HG03103 (cell line): ENCODE data around the gene SCRN2.

ENCODE experiments used
- ATAC-seq: cut with Tn5 transposase; IDR thresholded peaks from one replicate; pipeline ENCODE4 v1.9.1; 2021; ENCODE audit warnings: low read depth; ENCODE audit not compliant: unreplicated experiment

Gene SCRN2

DNA sequence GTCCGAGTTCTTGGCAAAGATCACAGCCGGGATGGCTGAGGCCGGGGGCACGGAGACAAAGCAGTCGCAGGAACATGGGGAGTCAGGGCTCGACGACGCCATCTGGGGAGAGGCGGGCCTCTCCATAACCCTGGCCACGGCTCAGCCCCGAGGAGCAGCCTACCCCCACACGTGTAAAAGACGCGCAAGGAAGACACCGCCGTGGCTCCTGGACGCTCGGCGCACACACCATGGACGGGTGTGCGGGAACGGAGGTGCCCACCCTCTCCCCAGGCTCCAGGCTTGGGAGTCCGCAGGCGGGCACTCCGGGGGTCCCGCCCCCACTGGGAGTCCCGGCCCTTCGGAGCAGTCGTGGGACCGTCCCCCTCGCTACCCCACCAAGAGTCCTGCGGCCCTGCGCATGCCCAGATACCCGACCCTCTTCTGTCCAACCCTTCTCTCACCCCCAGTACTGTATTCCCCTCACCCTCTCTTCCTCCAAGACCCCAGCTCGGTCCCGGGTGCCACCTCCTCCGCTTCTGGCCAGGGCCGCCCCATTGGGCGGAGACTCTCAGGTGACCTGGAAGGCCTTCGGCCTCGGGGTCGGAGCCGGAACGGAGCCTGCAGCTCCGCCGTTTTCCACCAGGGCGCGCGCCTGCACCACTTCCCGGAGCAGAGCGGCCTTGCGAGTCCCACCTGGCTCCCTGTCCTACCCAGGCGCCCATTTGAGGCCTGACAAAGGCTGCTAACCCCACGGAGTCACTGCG is at the start of gene SCRN2:
Gene SCRN2, minus strand, starts transcription at position 532 of the 746 bp plus-strand sequence. Its CDS starts 430 bp downstream, at position 102.
- ATAC-seq = peak; percentile 70

DNA sequence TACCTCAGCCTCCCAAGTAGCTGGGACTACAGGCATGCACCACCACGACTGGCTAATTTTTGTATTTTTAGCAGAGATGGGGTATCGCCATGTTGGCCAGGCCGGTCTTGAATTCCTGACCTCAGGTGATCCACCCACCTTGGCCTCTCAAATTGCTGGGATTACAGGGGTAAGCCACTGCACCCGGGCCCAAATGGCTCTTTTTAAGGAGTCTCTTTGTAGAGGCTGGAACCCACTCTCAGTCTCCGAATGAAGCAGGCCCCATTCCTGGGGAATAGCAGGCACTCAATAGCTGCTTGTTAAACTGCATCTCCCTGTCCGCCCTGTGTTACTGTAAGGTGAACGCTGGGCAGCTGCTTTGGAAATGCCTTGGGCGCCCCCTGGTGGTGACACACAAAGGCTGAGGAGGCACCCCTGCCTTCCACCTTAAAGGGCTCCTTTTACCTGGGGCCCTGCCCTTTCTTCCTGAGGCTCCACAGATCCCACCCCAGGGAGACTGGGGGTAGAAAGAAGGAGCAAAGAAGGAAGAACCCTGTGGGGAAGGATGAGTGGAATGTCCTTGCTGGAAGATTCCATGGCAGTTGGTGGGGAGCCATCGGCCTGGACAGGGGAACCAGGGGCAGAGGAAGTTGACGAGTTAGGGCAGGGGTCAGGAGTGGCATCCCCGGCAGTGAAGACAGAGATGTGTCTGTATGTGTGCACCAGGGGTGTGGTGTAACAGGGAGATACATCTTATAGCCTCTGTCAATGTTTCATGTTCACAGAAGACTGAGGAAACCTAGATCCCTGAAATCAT is 48.9 kb upstream of the SCRN2 start:
- ATAC-seq = no peak

DNA sequence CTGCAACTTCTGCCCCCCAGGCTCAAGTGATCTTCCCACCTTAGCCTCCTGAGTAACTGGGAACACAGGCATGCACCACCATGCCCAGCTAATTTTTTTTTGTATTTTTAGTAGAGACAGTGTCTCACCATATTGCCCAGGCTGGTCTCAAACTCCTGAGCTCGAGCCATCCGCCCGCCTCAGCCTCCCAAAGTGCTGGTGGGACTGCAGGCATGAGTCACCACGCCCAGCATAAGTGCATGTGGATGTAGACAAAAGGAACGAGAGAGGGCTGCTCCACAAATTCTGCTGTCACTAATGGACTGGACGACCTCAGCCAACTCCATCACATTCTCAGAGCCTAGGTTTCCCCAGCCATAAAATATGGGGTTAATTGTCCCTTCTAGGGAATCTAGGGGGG is 47.2 kb upstream of the SCRN2 start:
- ATAC-seq = no peak

DNA sequence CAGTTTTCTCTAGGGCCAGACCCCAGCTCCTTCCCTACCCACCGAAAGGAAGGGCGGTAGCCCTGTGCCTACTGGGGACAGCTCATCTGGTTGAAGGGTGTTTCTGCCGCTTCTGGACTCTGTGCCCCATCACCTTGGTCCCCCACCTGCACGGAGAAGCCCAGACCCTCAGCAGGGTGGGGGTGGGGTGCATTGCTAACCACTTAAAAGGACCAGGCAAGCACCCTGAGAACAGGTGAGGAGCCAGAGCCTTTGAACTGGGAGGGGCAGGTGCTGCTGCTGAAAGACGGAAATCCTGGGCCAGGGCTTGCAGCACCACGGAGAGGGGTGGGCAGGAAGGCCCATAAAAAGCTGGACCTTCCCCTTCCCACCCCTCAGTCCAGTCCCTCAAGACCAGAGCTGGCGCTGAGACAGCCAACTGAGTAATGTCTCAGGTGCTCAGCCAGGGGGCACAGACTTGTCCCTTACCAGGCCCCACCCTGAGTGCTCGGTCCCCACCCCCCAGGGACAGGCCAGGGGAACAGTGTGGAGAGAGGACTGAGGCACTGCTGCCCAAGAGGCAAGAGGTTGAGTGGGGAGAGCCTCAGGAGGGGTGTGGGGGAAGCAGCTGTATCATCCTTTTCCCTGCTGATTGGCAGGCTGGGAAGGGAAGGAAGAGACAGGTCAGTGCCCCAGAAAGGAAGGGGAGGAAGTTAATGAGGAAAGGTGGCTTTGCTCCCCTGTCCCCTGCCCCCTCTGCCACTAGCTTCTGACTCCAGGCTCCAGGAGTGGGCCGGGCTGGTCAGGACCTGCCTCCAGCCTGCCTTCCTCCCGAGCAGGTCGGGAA is 44.0 kb upstream of the SCRN2 start:
- ATAC-seq = no peak

DNA sequence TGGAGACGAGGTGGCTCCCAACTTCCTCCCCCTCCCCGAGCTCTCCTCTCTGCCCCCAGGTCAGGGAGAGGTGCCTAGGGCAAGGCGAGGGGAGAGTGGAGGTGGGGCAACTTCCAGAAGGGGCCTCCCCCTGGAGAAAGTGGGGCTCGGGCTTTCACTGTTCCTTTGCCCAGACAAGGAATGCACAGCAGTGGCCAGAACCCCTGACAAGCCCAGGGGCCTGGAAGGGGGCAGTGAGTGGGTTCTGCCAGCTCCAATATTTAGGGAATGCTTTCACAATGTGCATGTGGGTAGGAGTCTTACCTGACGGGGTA is 43.3 kb upstream of the SCRN2 start:
- no peak for ATAC-seq

DNA sequence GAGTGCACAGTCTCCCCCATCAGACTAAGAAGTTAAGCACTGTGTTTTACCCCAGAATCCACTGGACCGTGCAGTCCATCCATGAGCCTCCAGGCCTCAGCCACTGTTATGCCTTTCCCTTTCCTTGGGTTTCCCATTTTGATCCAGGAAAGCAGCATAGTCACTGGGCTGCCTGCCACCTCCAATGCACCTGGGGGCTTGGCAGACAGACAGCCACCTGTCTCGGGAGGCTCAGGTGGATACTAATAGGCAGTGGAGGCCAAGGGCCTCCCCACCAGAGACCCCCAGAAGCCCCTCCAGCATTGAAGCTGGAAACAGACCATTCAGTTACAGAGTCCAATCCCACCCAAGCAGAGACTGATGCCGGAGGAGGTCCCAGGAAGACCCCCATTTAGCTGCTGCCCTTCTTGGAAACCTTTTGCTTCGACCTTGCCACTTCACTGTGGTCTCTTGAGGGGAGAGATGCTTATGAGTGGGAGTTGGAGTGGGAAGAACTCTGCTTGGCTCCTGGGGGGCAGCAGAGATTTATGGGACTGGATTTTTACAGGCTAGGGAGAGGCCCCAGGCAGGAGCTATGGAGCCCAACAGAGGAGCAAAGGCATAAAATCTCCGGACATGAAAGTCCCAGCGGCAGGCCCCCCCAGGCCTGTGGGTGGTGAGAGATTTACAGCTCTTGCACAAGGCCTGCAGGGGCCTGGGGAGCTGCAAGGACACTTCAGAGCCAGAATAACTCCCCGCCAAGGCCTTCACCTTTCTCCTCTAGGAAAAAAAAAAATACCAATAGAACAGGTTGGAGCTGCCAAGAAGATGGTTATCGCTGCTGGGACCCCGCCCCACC is 42.7 kb upstream of the SCRN2 start:
- ATAC-seq = no peak

DNA sequence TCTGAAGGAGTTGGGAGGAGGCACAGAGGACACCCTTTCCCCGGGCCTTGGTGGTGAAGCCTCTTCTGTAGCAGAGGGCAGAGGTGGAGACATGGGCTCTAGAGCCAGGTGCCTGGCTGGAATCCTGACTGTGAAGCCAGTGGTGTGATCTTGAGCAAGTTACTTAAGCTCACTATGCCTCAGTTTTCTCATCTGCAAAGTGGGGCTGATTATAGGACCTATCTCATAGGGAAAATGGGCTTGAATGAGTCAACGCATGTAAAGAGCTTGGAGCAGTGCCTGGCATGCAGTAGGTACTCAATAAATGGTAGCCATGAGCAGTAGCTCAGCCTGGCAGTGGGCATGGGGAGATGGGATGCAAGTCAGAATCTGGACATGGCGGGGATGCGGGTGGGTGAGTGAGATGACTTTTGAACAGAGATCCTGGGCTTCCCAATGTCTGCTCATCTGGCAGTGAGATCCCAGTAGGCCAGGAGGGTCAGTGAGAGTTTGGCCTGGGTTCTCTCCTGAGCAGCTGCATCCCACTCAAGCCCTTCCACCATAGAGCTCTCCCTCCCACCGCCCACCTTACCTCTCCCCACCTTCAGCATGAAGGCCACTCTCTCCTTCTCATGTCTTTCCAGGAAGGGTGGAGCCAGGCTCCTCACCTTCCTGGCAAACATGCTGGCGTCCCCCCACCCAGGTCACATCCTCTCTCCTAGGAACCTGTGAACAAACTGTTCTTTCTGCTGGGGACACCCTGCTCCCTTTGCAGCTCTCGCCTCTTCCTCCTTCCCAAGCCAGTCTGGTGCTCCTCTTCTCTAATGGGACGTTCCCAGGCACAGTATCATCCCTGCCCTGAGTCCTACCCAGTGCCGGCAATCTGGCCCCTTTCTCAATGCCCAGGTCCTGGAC is 41.9 kb upstream of the SCRN2 start:
- no peak for ATAC-seq

DNA sequence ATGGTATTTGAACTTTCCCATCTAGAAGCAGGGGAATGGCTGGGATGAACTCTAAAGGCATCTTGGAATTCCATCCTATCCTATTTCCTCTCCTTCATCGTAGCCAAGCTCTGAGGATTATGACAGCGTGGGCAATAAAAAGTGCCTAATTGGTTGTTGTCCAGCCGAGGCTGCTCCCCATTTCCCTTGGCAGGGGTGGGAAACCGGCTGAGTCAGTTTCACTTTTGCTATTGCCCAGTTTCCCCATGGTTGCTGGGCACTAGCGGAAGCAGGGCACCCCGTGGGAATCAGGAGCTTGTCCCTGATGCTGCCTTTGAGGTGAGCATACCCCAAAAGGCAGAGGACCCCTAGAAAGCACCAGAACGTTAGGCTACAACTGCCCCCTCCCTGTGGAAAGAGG is 41.2 kb upstream of the SCRN2 start:
- ATAC-seq = no peak

DNA sequence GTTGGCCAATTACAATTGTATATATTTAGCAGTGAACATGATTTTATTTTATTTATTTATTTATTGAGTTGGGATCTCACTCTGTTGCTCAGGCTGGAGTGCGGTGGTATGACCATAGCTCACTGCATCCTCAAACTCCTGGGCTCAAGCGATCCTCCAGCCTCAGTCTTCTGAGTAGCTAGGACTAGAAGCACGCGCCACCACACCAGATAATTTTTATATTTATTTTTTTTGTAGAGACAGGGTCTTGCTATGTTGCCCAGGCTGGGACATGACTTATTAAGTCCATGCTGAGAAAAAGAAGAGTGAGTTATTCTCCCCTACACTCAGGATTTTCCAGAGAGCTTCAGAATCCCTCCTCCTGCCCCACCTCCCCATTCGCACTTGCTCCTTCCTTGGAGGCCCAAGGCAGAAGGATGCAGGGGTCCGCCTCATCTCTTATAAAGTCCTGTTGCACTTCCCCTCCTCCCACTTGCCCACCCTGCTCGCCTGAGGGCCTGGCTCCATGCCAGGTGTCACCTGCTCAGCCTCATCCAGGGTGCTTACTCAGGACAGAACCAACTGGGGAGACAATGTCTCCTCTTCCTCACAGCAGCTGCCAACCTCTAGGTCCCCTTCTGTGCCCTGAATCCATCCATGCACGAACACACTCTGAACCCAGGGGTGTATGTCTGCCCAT is 38.8 kb upstream of the SCRN2 start:
- no peak for ATAC-seq

DNA sequence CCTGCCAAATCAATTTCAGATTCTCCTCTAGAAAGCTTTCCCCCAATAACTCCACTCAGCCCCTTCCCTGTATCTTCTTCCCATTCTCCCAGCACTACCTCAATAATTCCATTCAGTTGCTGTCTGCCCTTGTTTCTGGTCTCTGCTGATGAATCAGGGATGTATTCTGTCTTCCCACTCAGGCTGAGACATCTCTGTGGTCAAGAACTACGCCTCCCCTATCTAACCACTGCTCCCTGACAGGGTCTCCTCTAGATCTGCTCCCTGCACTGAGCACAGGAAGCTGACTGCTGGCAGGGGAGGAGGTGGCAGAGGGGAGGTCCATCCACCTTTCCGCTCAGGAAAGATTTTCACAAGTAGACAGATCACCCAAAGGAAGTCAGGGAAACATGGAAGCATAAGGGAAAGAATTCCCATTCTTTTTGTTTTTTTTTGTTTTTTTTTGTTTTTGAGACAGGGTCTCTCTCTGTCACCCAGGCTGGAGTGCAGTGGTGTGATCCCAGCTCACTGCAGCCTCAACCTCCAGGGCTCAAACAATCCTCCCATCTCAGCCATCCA is 38.0 kb upstream of the SCRN2 start:
- no peak for ATAC-seq

DNA sequence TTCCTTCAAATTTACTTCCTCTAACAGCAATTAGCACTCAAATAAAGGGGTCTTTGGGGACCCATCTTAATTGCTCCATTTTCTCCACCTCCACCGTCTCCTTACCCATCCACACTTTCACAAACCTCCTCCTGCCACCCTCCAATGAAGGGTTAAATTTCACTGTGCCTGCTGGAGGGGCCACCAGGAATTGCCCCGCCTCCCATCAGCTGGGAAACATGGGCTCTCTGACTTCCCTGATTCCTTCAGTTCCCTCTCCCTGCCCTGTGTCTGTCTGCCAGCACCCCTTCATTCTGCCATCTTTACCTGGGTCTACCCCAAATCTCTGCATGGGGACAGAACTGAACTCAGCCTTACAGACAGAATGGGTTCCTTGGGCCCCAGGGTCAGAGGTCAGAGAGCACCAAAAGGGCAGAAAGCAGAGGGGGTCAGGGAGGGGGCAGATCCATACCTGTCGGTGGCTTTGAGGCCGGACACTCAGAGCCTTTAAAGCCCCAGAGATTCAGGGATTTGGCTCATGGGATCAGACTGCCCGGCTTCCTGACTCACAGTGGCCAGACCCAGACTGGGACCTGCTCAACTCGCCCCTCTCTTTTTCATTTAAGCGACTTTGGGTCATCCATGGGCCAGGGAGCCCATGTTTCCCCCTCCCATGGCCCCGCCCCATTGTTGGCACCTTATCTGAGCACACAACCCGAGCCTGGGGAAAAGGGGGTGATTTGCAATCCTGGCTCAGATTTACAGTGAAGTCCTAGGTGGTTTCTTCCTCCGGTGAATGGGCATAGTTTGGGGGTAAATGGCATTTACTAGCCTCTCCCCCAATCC is 37.3 kb upstream of the SCRN2 start:
- ATAC-seq = no peak

DNA sequence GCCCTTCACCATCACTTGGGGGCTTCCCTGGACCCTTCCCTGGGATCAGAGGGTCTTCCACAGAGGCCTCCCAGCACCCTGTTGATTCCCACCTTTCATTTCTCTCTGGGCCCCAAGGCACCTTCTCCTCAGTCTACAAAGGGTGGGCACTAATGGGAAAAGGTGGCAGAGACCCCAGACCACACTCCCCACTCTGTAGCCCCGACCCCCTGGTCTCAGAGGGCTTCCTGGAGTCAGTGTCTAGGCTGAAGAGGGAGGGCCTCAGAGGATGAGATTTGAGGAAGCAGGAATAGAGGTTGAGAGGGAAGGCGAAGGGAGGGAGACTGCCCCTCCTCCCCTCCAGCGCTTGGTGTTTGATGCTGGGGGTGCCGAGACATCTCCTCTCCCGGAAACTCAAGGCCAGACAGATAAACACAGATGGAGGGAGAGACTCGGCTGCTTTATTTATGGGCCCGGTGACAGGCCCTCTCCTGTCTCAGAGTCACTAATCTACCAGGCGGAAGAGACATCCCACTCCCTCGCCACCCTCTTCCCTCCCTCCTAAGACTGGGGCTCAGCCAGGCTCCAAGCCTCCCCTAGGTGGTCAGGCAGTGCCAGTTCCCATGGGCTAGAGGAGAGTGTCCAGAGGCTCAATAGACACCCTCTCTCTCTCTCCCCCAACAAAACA is 36.4 kb upstream of the SCRN2 start:
- ATAC-seq = no peak

DNA sequence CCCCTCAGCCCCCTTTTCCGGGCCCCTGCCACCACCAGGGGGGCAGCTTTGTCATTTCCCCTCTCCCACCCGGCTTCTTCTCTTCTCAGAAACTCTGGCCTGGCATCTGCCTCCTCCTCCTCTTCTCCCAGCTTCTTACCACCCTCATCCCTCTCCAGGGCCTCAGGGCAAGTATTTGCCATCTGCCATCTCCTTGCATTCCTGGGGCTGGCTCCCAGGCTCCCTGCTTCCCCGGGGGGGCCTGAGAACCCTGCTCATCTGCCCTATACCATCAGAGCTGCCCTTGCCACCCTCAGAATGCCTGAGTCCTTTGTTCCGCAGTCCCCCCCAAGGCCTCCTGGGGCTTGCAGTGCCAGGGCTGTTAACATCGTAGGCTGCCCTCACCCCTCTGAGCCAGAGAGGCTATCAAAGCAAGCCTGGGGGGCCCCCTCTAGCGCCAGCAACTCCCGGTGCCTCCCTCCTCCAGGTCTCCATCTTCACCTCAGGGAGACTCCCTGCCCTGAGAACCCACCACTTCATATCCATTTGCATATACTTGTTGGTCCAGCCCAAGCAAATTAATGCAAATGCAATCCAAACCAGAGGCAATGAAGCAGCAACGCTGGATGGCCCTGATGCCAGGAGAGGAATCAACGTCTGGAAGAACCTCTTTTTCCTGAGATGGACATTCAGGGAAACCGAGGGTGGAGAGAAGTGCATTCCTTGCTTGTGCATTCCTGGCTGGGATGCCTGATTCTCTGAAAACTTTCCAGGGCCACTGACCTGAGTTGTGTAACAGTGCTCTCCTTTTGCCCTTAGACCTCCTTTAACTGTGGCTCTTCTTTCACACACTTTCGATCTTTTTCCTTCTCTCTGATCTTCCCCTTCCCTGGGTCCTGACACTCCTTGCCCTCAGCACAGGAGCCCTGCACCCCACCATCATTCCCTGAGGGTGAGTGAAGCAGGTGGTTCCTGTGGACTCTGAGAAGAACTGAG is 34.2 kb upstream of the SCRN2 start:
- no peak for ATAC-seq

DNA sequence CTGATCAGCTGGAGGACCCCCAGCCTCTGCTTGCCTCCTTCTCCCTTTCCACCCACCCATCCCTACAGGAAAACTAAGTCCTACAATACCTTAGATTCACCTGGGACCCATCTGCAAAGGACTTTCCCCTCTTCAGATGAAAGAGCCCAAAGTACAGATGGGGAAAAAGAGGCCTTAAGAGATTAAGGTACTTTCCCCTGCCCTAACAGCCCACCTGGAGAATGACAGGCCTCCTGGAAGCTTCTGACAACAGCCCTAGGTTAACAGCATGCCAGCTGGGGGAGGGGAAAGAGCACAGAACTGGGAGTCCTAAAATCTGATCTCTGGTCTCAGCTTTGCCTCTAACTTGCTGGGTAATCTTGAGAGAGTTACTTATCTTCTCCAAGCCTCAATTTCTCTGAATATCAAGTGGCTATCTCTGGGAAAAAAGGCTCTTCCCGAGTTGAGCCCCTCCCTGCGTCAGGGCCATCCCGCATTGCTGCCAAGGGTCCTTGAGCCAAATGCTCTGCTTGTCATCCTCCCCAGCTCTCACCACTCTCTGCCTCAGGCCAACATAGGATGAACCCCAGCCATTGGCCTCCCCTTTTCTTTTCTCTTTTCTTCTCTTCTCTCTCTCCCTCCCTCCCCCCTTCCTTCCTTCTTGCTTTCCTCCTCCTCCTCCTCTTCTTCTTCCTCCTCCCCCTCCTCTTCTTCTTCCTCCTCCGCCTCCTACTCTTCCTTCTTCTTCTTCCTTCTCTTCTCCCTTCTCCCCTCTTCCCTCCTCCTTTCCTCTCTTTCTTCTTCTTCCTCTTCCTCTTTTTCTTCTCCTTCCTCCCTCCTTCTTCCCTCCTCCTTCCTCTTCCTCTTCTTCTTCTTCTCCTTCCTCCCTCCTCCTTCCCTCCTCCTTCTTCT is 32.4 kb upstream of the SCRN2 start:
- no peak for ATAC-seq

DNA sequence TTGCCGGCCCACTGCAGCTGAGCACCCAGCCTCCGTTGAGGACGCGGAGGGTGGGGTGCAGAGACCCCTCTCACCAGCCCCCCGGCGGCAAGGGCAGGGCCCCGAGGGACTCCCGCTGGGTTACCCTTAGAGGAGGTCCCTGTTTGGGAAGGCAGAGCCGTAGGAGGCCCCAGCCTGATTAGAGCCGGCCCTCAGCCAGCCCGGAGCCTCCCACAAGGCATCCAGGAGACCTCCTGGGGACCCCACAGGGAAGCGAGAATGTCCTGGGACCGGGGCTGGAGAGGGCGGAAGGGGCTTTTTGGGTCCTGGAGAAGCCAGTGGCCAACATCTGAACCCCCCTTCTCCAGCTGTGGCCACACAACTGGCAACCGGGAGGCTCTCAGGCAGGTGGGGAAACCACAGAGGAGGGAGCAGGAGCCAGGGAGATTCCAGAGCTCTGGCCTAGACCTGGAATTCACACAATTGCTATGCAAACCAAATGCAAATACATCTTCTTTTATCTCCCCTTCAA is 31.6 kb upstream of the SCRN2 start:
- no peak for ATAC-seq
